SH-SY5Y (cell line): ENCODE results near the gene SERPINB4.

Source experiments
- GATA2 ChIP-seq: IDR thresholded peaks from 2 replicates; pipeline ENCODE4 v1.6.1; 2011; ENCODE audit warnings: mild to moderate bottlenecking, low read depth, low read length
- GATA3 ChIP-seq: IDR thresholded peaks from 2 replicates; pipeline ENCODE4 v1.6.1; 2011; ENCODE audit warnings: low read depth, mild to moderate bottlenecking, low read length, moderate library complexity

GRCh38 chr18:63592471-63592870 lies 51.6 kb downstream of the SERPINB4 start:
- TF ChIP-seq GATA2 (no peak), GATA3 (no peak)
